GM21619 (cell line): ENCODE data around the gene LENG1.

Experiments used
- ATAC-seq: cut with Tn5 transposase; IDR thresholded peaks from one replicate; pipeline ENCODE4 v1.9.1; 2021; ENCODE audit not compliant: unreplicated experiment

LENG1 gene

DNA sequence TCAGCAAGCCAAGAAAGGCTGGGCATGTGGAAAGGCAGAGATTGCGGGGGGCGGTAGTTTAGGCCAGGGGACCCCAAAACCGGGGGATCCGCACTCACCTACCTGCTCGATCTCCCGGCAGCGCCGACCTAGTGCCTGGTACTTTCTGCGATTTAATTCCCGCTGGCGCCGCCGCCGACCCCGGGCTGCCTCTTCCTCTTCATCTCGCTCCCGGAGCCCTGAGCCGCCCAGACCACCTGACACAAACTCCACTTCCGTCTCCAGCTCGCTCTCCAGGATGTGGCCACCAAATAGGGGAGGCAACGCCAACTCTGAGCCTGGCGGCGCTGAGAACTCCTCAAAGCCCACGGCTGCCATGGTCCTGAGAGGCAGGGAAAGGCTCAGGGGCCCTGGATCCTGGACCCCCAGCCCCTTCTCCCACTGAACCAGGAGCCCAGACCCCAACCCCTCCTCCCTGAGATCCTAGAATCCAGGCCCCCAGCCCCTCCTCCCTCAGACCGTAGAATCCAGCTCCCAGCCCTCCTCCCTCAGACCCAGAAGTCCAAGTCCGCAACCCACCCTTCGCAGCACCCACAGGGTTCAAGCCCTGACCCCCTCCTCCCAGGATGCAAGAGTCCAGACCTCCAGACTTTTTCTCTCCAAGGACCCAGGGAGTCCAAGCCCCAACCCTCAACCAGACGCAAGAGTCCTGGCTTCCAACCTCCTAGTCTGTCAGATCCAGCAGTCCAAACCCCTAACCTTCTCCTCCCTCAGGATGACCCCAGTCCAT is 45.0 kb downstream of the LENG1 start:
- no peak for ATAC-seq

- ATAC-seq = no peak
Measured at GRCh38 chr19:54109651-54110050, 49.9 kb downstream of the LENG1 start.

- ATAC-seq = no peak
Measured at GRCh38 chr19:54108496-54108895, 51.0 kb downstream of the LENG1 start.

GRCh38 chr19:54107876-54108490 is 51.5 kb downstream of the LENG1 start:
- no peak for ATAC-seq

DNA sequence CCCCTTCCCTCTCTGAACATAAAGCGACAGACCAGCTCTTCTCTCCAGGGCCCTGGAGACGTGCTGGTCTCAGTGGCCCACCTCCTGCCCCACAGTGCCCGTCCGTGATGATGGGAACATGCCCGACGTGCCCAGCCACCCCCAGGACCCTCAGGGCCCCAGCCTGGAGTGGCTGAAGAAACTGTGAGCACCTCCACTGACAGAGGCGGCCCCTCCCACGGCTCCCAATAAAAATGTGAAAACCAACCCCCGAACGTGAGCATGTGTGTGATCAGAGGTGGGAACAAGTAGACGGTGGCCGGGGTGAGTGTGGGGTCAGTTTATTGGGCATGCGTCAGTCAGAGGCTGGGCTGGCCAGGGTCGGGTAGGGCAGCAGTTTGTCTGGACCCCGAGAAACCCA is 52.8 kb downstream of the LENG1 start:
- ATAC-seq = no peak

GRCh38 chr19:54105796-54106195 is 53.7 kb downstream of the LENG1 start:
- ATAC-seq = no peak
